Stimulated activated CD8-positive, alpha-beta memory T cell treated with anti-CD3 and anti-CD28 coated beads, Interleukin-7, amount 100 ng/mL, for 1 hour (primary cell): ENCODE measurements around the gene LOXHD1.

Experiments used
- DNase-seq, 2 donors: peaks; one replicate each; pipeline ENCODE4 v3.0.0-alpha.2; 2020; ENCODE audit warnings: low read depth in 2 of 2

The LOXHD1 gene

DNA sequence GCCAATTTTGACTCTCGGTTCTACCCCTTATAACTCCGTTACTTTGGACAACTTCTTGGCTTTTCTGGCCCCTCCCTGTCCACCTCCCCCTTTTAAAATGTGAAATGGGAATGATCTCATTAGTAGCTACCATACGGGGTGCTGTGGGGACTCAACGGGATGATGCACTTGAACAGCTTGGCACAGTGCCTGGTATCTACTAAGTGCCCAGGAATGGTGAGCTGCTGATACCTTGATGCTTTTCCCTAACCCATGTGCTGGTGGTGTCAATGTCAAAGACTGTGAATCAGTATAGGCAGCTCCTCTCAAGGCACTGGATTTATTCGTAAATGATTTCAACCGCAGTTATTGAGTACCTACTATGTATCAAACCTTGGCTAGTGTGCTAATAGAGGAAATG, 204.2 kb downstream of the LOXHD1 start:
- no peak for DNase-seq

DNA sequence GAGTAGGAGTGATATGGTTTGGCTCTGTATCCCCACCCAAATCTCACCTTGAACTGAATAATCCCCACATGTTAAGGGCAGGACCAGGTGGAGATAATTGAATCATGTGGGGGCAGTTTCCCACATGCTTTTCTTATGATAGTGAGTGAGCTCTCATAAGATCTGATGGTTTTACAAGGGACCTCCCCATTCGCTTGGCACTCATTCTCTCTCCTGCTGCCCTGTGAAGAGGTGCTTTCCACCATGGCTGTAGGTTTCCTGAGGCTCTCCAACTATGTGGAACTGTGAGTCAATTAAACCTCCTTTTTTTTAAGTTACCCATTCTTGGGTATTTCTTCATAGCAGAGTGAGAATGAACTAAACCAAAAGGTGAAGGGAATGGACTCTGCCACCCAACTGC, 207.5 kb downstream of the LOXHD1 start:
- DNase-seq = no peak

DNA sequence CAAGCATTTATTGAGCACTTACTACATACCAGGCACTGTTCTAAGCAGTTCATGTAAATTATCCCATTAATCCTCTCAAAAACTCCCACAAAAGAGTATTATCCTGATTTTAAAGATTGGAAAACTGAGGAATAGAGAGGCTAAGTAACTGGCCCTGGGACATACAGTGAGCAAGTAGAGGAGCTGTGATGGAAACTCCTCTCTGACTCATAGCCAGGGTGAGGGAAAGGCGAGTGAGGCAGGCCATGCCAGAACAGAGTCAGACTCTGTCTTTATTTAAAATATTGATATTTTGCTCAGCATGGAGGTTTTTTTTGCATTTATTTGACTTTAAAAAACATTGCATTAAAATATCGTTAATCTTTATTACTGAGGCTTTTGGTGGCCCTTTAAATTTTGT, 208.0 kb downstream of the LOXHD1 start:
- no peak for DNase-seq

DNA sequence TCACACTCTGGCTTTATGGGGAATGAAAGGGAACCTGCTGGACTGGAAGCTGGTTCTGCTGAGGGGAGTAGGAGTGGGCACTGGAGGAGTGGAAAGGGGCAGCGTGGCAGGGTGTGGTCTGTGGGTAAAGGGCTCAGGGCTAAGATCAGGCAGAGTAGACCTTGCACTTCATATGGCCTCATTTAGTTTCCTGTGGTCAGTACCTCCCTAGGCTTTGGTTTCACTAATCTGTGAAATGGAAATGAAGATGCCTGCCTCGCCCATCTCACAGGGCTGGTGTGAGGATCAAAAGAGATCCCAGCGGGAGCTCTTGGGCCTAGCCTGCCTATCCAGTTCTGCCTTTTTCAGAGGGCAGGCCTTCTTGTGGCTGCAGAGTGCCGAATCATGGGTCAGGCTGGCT, 208.7 kb downstream of the LOXHD1 start:
- DNase-seq = no peak

DNA sequence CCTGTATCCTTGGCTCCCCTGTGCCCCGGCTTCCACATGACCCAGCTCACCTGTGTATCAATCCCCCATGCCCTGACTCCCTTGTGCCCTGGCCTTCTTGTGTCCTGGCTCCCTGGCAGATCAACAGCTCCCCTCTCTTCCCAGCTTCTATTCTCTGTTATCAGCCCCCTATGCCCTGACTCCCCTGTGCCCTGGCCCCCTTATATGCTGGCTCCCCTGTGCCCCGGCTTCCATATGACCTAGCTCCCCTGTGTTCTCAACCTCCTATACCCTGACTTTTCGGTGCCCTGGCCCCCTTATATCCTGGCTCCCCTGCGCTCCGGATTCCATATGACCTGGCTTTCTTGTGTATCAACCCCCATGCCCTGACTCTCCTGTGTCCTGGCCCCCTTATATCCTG, 209.2 kb downstream of the LOXHD1 start:
- no peak for DNase-seq

DNA sequence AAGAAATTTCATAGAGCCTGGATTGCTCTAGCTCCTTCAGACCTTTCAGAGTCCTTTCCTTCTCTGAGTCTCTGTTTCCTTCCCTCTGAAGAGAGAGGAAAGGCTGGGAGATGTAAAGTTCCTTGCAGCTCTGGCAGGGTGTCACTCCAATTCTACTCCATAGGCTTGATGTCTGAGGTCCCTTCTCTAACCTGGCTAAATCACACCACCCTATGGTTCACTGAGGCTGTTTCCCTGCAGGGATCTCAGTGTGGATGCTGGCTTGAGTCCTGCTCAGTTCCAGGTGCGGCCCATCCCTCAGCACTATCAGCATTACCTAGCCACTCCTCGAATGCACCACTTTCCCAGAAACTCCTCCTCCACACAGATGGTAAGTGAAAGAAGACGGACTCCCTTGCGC, 209.7 kb downstream of the LOXHD1 start:
- no peak for DNase-seq

DNA sequence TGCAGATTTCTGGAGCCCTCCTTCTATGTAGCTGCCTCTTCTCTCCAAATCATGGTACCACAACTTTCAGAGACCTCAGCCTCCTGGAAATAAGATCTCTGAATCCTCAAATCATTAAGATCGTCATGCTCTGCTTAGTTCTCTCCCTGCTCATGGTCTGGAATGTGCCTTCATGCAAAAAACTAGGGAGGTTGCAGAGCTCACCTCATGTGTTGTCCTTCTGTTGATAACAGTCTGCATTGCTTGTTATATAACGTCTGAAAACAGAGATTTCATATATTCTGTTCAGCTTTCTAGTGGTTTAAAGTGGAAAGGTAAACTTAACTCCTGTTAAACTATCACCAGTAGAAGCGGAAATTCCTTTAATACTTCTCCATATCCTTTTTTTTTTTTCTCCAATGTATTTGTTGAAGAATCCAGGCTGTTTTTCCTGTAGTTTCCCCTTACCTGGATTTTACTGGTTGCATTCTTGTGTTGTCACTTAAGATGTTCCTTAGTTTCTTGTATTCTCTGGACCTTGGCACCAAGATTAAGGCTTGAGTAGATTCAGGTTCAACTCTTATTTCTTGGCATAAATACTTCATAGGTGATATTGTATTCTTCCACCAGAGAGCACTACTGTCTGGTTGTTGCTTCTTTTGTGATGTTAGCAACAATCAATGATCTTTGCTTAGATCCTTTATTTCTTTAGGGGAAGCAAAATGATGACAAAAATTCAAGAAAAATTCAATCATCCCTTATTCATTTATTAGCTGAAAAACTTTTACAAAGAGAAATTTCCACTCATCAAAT, 211.3 kb downstream of the LOXHD1 start:
- DNase-seq = no peak

DNA sequence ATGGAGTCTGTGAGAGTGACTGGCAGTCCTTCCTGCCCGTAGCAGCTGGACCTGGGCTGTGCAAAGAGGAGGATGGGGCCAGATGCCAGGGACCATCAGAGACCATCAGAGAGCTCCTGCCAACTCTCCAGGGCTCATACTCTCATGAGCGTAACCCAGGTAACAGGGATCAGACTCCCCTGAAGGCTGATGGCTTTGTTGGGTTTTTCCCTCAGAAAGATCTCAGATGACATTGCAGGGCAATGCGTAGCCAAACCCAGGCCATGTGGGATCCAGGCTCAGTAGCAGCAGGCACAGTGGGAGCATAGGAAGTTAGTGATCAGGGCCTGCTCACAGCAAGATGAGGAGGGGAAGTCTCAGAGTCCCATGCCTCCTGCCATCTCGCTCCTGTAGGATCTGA, 218.0 kb downstream of the LOXHD1 start:
- DNase-seq = no peak

DNA sequence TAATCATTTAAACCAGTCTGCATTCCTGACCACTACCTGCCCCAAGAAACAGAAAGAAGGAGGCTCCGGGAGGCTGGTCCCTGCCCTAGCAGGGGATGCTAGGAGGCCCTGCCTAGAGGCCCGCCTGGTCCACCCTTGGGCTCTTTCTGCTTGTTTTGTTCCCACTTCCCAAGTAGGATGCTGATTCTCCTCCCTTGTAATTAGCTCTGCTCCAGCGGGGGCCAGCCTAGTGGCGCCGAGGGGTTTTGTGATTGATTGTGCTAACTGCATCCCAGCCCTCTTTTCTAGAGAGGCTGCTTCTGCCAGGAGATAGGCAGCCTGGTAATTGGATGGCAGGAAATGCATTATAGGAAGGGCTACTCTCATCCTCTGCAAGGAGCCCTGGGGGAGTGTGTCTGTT, 220.0 kb downstream of the LOXHD1 start:
- no peak for DNase-seq

DNA sequence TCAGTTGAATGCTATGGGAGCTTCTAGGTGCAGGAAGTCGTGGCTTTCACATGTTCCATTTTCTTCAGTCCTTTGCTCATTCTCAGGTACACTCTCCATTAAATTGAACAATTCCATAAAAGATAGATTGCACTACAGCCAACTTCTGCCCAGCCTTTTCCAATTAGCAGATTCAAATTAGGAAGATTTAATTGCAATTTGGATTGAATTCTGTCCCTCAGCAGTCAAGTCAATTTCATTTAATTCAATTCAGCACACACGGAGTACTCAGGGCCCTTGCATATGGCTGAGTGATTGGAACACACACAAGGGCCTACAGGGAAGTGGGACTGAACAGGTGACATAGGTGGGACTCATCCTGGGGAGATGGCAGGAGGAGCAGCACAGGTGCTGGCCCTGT, 220.4 kb downstream of the LOXHD1 start:
- no peak for DNase-seq

DNA sequence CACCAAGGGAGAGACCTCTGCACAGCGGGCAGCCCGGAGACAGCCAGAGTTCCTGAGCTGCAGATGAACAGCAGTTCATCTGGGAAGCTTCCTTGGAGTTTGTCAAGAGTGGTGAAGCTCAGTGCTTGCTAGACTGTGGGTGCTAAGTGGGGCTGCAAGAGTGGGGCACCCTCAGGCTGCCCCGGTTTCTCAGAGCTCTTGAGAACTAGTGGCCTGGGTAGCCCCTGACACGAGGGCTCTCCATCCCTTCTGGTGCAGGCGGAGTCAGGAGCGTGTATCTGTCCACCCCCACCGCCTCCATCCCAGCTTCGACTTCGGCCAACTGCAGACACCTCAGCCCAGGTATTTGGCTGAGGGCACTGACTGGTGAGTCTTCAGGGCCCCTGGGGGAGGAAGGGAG, 222.0 kb downstream of the LOXHD1 start:
- DNase-seq = no peak

DNA sequence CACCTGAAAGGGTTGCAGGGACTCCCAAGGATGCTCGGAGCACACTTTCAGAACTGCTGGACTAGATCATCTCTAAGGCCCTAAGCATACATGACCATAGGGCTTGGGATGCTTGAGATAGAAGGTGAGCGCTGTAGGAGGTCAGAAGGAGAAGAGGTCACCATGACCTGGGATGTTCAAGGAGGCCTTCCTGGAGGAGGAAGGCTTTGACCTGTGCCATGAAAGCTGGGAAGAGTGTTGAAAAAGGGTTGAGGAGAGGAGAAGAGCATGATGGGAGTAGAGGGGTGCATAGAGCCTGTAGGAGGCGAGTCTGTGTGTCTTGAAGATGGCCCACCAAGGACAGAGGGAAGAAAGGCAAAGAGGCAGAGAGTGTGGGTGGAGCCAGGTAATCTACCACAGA, 222.4 kb downstream of the LOXHD1 start:
- DNase-seq = no peak

DNA sequence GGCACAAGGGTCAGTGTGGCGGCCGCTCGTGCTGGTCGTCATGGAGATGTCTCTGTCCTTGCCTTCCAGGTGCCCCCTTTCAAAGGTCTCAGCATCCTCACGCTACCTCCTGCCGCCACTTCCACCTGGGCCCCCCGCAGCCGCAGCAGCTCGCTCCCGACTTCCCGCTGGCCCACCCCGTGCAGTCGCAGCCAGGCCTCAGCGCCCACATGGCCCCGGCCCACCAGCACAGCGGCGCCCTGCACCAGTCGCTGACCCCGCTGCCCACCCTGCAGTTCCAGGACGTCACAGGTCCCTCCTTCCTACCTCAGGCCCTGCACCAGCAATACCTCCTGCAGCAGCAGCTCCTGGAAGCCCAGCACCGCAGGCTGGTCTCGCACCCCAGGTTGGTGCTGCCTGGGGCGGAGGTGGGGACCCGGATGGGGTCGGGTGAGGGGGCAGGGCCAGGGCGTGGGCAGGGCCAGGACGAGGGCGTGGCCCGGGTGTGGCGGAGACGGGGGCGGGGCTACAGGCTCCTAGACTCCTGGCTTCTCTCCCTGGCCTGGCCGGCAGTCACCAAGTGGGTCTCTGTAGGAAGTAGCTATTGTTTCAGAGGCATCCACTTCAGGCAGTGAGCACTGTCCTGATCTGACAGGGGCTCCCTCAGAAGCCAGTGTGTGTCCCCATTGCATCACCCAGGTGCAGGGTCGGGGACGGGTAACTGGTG, 223.7 kb downstream of the LOXHD1 start:
- no peak for DNase-seq

DNA sequence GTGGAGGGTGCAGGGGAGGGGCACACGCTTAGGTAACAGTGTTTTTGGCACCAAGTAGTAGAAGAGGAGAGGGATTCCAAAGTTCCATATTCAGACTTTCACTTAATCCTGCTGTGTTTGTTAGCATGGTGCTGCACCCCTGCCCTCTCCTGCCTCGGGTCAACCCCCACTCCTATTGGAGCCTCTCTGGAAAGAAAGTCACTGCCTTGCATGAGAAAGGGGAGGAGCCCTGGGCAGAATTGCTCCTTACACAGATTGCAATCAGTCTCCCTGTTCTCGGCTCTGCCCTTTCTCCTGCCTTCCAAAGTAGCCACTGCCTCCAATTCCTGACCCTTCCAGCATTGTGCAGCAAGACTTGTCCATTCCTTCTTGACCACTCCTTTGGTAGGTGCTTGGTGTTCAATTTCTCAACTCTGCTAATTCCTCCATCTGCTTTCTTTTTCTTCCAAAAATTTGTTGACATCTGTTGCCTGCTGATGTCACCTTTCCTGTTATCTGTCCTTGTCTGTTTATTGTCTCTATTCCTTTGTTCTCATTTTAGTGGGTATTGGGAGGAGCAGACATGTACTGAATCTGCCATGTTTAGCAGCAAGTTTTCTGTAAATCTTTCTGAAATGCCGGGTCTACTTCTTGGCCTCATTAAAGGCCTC, 225.4 kb downstream of the LOXHD1 start:
- no peak for DNase-seq

DNA sequence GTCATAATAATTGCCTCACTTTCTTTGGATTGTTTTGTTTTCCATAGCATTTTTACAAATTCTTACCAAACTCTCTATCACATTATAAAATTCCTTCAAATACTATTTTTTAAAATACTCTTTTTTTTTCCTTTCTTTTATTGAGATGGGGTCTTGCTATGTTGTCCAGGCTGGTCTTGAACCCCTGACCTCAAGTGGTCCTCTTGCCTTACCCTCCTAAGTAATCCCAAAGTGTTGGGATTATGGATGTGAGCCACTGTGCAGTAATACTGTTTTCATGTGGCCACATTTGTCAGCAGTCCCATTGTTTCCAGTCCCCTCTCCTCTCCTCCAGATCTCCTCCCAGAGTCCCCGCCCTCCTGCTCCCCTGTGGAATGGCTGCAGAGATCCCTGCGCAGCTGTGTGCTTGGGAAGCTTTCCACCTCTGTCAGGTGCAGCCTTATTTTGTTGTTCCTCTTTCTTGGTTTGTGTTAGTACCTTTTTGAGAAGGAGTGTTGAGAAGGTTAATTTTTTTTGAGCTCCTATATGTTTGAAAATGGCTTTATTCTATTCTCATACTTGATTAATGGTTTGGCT, 227.3 kb downstream of the LOXHD1 start:
- DNase-seq = no peak

DNA sequence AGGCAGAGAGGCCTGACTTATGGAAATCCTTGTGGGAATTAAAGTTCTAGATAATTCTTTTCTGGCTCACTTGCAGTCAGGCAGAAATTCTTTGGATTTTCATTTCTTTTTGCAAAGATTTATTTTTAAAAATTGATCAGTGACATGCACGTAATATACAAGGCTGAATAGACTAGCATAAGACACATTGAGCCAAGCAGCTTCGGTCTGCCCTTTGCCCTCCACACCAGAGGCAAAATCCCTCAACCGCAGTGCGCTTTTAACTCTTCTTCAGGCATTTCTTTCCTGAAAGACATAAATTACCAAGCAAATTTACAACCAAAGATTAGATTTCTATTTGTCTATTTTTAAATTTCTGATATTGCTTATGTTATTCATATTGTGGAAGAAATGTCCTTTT, 227.9 kb downstream of the LOXHD1 start:
- no peak for DNase-seq

DNA sequence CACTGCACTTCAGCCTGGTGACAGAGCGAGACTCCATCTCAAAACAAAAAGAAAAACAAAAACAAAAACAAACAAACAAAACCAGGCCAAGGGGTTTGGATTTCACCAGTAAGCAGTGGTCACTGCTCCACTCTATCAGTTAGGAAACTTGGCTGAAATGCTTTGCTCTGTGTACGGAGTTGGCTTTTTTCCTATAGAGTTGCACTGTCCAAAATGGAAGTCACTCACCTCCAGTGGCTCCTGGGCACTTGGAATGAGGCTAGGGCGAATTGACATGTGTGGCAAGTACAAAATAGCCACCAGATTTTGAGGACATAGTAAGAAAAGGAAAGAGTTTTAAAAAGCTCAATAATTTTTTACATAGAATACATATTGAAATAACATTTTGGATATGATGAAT, 228.7 kb downstream of the LOXHD1 start:
- DNase-seq = no peak

DNA sequence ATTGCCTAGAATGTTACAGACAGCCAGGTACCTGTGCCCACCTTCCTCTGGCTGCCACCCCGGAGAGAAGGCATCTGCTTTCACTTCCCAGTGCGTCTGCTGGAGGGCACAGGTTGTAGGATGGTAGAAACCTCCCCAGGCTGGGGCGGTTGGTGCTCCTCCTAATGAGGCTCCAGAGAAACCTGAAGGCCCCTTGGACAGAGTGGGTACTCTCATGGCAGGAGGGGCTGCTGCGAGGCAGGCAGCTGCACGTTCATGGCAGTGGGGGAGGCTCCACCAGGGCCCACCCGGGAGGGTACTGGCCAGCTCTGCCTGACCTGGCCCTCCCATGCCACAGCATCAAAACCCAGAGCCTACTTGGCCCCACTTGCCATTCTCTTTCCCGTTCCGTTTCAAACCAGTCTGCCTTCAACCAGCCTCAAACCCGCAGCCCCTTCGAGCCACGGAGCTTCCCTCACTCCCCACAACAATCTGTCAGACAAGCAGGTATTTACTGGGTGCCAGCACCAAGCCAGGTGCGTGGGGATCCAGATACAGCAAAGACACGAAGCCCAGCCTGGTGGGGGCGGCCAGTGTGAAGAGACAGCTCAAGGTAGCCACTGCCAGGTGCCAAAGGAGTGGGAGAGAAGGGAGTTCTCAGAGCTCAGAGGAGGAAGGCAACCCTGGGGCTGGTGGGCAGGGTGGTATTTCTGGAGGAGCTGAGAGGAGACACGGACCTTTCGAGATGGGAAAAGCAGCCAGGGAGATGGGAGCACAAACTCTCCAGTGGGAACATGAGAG, 229.6 kb downstream of the LOXHD1 start:
- DNase-seq = no peak
